Dermis blood vessel endothelial cell (primary cell): ENCODE results near the gene M6PR. TPM values are rescaled to one million over a fixed set of nuclear protein-coding genes. Genes with fewer than 3 reads are reported as not detected.
"Not testable (repeated sequence)": the region's sequence is repeated elsewhere in the genome, so short reads cannot be mapped to it uniquely, and the experiment has no call there.

Experiments
- DNase-seq: peaks from one replicate; pipeline ENCODE4 v3.0.0; 2010
- total RNA-seq: library from RNA; depleted of rRNA; stranded (reverse); fragments of >200 nt; gene quantifications from 2 replicates; pipeline ENCODE4 v1.2.3, GENCODE V29; 2014

The M6PR gene
- total RNA-seq, 1 donor from 2014 or later = 111 TPM

DNA sequence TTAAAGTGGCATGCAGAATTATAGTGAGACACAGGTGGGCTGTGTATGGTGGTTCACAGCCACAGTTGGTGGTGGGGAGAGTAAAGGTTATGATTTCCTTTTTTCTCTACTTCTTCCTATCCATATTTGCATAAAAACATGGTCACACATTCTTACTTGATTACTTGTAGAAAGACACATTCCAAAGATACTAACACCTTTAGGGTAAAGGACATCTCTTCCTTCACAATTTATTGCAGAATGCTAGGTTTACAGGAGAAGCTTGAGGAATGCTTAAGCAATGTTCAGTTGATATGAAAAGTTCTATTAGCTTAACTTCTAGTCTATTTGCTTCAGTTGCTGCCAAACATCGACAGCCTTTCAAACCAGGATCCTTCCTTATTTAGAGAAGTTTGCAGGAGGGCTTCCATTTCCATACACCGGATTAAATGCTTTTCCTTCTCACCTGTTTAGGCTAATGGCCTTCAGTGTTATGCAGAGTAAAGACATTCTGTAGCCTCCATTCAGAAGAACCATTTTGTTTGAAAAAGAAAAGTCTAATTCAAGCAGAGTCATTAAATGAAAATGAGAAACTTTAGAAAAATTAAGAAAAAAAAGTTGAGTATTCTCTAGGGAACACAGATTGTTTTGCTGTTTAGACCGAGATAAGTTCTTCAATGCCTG lies 37.7 kb downstream of the M6PR start:
- DNase-seq = no peak

- no peak for DNase-seq
Measured at GRCh38 chr12:8909752-8910151, 39.7 kb downstream of the M6PR start.

DNA sequence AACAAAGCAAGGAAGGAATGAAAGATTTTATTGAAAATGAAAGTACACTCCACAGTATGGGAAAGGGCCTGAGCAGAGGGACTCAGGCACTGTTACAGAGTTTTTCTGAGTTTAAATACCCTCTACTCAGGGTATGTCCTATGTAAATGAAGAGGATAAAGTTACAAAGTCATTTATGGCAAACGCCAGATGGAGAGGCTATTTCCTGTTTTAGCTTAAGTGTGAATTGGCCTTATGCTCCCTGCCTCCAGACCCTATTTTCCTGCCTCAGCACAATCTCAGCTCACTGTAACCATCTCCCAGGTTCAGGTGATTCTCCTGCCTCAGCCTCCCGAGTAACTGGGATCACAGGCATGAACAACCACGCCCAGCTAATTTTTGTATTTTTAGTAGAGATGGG lies 41.9 kb downstream of the M6PR start:
- DNase-seq = no peak

DNA sequence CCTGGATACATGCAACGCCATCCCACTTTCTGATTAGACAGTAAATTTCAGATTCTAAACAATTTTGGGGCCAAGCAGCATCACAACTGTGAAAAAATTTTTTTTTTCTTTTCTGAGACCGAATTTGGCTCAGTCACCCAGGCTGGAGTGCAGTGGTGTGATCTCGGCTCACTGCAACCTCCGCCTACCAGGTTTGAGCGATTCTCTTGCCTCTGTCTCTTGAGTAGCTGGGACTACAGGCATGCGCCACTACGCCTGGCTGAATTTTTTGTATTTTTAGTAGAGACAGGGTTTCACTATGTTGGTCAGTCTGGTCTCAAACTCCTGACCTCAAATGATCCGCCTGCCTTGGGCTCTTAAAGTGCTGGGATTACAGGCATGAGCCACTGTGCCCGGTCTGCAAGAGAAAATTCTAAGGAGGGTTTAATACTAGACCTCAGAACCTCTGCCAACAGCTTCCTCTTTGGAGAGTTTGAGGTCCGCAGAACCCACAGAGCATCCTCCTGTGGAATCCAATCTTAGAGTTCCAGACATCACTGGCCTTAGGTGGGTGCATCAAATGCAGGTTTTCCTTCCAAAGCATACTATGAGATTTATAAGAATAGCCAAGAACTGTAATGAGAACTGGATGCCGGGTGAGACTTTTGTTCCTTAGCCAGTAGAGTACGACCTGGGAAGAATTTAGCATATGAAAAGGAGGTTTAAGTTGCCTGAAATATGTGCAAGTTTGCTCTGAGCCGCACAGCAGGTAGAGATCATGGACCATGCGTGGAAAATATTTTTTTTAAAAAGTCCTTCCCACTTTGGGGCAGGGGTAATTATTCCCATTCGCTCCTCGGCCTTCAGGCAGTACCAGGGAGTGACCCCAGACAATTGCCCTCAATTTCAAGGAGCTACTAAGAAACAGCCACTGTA lies 42.9 kb downstream of the M6PR start:
- DNase-seq = no peak

GRCh38 chr12:8905546-8905945 lies 43.9 kb downstream of the M6PR start:
- no peak for DNase-seq

GRCh38 chr12:8904665-8905064 lies 44.8 kb downstream of the M6PR start:
- no peak for DNase-seq

- DNase-seq = no peak
Measured at GRCh38 chr12:8903646-8904045, 45.8 kb downstream of the M6PR start.

- DNase-seq = not testable (repeated sequence)
Measured at GRCh38 chr12:8902703-8903102, 46.7 kb downstream of the M6PR start.

GRCh38 chr12:8899830-8900229 lies 49.6 kb downstream of the M6PR start:
- no peak for DNase-seq

DNA sequence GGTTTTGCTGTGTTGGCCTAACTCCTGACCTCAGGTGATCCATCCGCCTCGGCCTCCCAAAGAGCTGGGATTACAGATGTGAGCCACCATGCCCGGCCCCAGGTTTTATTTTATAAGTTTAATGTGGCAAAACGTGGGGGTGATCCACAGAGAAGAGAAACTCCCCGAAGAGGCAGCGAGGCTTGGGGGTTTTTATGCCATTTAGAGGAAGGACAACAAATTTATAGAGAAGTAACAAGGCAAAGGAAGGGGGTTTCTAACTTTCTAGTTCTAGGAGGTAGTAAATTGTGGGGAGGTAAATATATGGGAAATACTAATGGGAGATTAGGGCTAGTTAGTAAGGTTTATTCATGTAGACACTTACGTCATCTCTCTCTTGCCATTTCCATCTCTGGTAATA lies 52.4 kb downstream of the M6PR start:
- DNase-seq = no peak

DNA sequence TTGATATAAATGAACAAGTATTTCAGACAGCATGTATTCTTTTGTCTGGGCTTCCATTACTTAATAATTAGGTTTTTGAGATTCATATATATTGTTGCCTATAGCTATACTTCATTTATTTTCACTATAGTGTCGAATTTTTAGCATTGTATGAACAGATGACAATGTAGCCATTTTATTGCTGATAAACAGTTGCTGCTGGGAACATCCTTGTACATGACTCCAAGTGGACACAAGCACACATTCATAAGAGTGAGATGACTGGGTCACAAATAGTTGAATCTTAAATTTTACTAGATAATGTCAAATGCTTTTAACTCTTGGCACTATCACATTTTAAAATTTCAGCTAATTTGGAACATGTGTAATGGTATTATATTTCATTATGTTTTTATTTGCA lies 54.5 kb downstream of the M6PR start:
- no peak for DNase-seq

GRCh38 chr12:8894378-8894777 lies 55.1 kb downstream of the M6PR start:
- no peak for DNase-seq

DNA sequence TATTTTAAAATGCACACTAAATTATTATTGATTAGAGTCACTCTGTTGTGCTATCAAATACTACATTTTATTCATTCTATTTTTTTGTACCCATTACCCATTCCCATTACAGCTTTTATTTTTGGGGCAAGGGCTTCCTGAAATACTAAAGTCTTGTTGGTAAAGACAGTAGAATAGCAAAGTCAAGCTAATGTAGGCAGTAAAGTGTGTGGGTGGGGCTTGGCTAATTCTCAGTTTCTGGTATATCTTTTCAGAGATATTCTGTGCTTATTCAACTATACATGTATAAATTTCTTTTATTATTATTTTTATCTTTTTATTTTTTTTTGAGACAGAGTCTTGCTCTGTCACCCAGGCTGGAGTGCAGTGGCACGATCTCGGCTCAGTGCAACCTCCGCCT lies 57.5 kb downstream of the M6PR start:
- DNase-seq = no peak

Other genes starting within 250 kb of the M6PR start
- gene A2ML1, start 127.0 kb downstream of the M6PR start, total RNA-seq = 0.28 TPM in 1 of 2 replicates, not detected in the other
- gene PHC1, start 35.1 kb downstream of the M6PR start, total RNA-seq = 15.0 and 20.6 TPM in 2 replicates
- gene KLRG1, start 39.9 kb upstream of the M6PR start, total RNA-seq = 0.68 and 0.70 TPM in 2 replicates
- gene A2M, start 166.3 kb upstream of the M6PR start, total RNA-seq = 14.0 and 180 TPM in 2 replicates